ENCODE results near the gene MYBPC2. TPM values are rescaled to one million over a fixed set of nuclear protein-coding genes. Genes with fewer than 3 reads are reported as not detected.

MYBPC2 gene
- total RNA-seq, 6 donors from 2014 or later = 0.09 to 0.17 TPM; not detected in 4

DNA sequence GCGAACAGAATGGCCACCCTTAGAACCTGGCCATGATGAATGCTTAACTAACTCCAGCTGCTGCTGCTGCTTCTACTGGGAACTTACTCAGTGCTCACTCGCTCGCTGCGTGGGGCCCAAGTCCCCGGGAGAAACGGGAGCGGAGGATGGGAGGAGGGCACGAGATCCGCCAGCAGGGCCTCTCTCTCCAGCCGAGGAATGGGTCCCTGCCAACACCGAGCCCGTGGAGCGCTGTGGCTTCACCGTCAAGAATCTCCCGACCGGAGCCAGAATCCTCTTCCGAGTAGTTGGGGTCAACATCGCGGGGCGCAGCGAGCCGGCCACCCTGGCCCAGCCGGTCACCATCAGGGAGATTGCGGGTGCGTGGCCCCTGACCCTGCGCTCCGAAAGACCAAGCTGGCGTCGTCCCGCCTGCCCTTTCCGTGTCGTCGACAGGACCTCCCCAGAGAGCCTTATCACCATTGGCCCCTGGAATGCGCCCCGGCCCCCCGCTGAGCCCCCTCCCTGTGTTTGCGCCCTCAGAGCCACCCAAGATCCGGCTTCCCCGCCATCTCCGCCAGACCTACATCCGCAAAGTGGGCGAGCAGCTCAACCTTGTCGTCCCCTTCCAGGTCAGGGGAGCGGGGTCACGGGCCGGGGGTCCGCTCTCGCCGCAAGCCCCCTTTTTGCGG lies 25.8 kb downstream of the MYBPC2 start:
- no peaks in the 10 kb centered on the region for H3K4me1 ChIP-seq
- TF ChIP-seq EP300 (IDR thresholded peaks at IDR 0.05) = no peak
- TF ChIP-seq, protein P1, sequence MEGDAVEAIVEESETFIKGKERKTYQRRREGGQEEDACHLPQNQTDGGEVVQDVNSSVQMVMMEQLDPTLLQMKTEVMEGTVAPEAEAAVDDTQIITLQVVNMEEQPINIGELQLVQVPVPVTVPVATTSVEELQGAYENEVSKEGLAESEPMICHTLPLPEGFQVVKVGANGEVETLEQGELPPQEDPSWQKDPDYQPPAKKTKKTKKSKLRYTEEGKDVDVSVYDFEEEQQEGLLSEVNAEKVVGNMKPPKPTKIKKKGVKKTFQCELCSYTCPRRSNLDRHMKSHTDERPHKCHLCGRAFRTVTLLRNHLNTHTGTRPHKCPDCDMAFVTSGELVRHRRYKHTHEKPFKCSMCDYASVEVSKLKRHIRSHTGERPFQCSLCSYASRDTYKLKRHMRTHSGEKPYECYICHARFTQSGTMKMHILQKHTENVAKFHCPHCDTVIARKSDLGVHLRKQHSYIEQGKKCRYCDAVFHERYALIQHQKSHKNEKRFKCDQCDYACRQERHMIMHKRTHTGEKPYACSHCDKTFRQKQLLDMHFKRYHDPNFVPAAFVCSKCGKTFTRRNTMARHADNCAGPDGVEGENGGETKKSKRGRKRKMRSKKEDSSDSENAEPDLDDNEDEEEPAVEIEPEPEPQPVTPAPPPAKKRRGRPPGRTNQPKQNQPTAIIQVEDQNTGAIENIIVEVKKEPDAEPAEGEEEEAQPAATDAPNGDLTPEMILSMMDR (IDR thresholded peaks at IDR 0.05) = no peak
- peak in 1 of 2 donors; percentile 69 for DNase-seq
- peaks cover 0 to 11% (median 4%) of the 10 kb centered on the region in 4 donors for H3K27me3 ChIP-seq
- no peak overlapping the region for H3K4me3 ChIP-seq
- no peaks in the 10 kb centered on the region for H3K9me3 ChIP-seq
- ATAC-seq (ENCODE audit: low FRiP score in 2 of 2) = no peak
- no peak overlapping the region for H3K27ac ChIP-seq
- 31 to 38% methylated on average over 12 to 38 of the region's 50 CpGs for WGBS, 2 donors
- H3K36me3 ChIP-seq = no peaks in the 10 kb centered on the region

DNA sequence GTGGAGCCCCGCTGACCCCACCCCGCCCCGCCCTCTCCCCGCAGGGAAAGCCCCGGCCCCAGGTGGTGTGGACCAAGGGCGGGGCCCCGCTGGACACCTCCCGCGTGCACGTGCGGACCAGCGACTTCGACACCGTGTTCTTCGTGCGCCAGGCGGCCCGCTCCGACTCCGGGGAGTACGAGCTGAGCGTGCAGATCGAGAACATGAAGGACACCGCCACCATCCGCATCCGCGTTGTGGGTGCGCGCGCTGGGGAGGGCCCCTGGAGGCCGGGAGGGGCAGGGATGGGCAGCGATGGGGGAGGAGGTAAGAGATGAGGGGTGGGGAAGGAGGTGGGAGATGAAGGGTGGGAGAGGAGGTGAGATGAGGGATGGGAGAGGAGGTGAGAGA lies 26.4 kb downstream of the MYBPC2 start:
- peaks cover 0 to 11% (median 4%) of the 10 kb centered on the region in 4 donors for H3K27me3 ChIP-seq
- peak in 1 of 2 donors; percentile 83 for DNase-seq
- no peaks in the 10 kb centered on the region for H3K9me3 ChIP-seq

DNA sequence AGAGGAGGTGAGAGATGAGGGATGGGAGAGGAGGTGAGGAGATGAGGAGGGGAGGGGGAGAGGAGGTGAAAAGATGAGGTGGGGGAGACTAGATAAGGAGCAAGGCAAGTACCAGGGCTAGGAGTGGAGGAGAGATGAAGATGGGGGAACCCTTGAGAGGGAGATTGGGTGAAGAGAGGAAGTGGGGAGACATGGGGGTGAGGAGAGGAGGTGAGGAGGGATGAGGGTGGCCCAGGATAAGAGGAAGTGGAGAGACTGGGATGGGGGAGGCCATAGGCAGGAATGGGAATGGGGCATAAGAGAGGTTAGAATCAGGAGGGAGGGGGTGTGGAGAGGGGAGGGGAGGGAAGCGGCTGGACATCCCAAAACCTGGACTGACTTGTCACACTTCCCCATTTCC lies 26.9 kb downstream of the MYBPC2 start:
- ATAC-seq (ENCODE audit: low FRiP score in 2 of 2) (no peak), DNase-seq (no peak)
- Histone ChIP-seq H3K9me3 (no peaks in the 10 kb centered on the region), H3K4me3 (no peak overlapping the region), H3K27me3 (peaks cover 0 to 11% (median 4%) of the 10 kb centered on the region in 4 donors), H3K27ac (no peak overlapping the region), H3K36me3 (no peaks in the 10 kb centered on the region), H3K4me1 (no peaks in the 10 kb centered on the region)
- TF ChIP-seq POLR2AphosphoS5 (IDR thresholded peaks at IDR 0.05) (no peak), POLR2A (IDR thresholded peaks at IDR 0.05) (no peak), EP300 (IDR thresholded peaks at IDR 0.05) (no peak)
- TF ChIP-seq, protein P1 (IDR thresholded peaks at IDR 0.05) = no peak
- WGBS, 2 donors = 81 to 82% methylated on average over 1 of the region's 1 CpG

More for the DNA sequence above, 26.4 kb downstream of the MYBPC2 start:
- no peak for ATAC-seq (ENCODE audit: low FRiP score in 2 of 2)
- Histone ChIP-seq H3K36me3 (no peaks in the 10 kb centered on the region), H3K4me3 (no peak overlapping the region), H3K4me1 (no peaks in the 10 kb centered on the region), H3K27ac (no peak overlapping the region)
- WGBS, 2 donors = 62 to 79% methylated on average over 25 to 26 of the region's 32 CpGs
- no peak for TF ChIP-seq POLR2A (IDR thresholded peaks at IDR 0.05)
- TF ChIP-seq, protein P1 (IDR thresholded peaks at IDR 0.05) = no peak
- TF ChIP-seq POLR2AphosphoS5 (IDR thresholded peaks at IDR 0.05) = no peak
- no peak for TF ChIP-seq EP300 (IDR thresholded peaks at IDR 0.05)

DNA sequence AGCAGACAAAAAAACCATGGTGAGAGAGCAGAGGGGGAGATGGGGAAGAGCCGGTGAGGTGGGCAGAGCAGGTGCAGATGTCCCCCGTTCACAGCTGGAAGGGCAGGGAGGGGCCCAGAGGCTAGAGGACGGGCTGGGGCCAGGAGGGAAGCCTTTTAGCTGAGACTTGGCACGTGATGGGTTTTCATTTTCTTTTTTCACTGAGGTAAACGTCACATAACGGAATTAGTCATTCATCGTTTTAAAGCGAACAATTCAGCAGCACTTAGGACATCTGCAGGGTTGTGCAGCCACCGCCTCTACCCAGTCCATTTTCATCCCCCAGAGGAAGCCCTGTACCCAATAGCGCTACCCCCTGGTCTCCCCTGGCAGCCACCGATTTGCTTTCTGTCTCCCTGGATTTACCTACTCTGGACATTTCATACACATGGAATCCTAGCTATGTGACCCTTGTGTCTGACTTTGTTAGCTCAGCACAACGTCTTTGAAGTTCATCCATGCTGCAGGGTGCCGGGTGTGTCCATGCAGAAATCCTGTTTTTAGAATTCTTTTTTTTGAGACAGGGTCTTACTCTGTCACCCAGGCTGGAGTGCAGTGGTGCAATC lies 27.6 kb downstream of the MYBPC2 start:
- TF ChIP-seq, protein P1 (IDR thresholded peaks at IDR 0.05) = no peak
- TF ChIP-seq POLR2AphosphoS5 (IDR thresholded peaks at IDR 0.05) (no peak), EP300 (IDR thresholded peaks at IDR 0.05) (no peak), POLR2A (IDR thresholded peaks at IDR 0.05) (no peak)
- Histone ChIP-seq H3K4me3 (no peak overlapping the region), H3K27ac (no peak overlapping the region), H3K27me3 (peaks cover 0 to 11% (median 4%) of the 10 kb centered on the region in 4 donors), H3K9me3 (no peaks in the 10 kb centered on the region), H3K4me1 (no peaks in the 10 kb centered on the region), H3K36me3 (no peaks in the 10 kb centered on the region)
- 31 to 33% methylated on average over 13 of the region's 13 CpGs for WGBS, 2 donors
- no peak for DNase-seq
- ATAC-seq (ENCODE audit: low FRiP score in 2 of 2) = no peak

Measured in upper lobe of left lung (tissue), 6 donors.